C4-2B (cell line): ENCODE measurements around the gene FOXF1.

Experiments used
- ZFX ChIP-seq: fragments of 450-650 bp; IDR thresholded peaks from 2 replicates; pipeline ENCODE4 v1.6.1; 2017
- TF ChIP-seq, protein P1 (sequence below): fragments of 450-650 bp; conservative IDR thresholded peaks from 2 replicates; pipeline ENCODE4 v1.5.1; 2017; ENCODE audit warnings: mild to moderate bottlenecking

DNA sequence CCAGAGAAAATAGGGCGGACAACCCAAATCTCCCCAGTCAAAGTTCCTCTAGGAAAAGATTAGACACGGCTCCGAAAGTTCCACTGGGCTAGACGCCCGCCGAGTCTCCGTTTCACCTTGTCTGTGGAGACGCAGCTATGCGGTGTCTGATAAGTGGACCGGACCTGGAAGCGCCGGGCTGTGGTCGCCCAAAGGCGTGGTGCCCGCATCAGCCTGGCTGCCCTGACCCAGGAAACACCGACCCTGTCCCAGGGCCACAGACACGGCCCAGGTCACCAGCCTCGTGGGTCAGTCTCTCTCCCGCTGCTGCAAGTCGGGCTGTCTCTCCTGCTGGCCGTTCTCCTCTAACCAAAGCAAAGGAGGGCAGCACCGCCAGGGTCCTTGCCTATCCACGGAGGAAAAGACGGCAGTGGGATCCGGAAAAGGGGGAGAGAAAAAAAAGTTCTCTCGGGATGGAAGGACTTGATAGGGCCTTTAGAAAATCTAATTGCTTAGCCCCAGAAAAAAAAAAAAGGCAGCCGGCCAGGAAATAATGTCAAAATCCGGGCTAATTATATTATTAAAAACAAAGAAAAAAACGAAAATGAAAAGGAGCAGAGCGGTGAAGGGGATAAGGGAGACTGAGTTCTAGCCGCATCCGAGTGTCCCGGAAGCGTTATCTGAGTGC lies 13.9 kb upstream of the FOXF1 start:
- TF ChIP-seq, protein P1, sequence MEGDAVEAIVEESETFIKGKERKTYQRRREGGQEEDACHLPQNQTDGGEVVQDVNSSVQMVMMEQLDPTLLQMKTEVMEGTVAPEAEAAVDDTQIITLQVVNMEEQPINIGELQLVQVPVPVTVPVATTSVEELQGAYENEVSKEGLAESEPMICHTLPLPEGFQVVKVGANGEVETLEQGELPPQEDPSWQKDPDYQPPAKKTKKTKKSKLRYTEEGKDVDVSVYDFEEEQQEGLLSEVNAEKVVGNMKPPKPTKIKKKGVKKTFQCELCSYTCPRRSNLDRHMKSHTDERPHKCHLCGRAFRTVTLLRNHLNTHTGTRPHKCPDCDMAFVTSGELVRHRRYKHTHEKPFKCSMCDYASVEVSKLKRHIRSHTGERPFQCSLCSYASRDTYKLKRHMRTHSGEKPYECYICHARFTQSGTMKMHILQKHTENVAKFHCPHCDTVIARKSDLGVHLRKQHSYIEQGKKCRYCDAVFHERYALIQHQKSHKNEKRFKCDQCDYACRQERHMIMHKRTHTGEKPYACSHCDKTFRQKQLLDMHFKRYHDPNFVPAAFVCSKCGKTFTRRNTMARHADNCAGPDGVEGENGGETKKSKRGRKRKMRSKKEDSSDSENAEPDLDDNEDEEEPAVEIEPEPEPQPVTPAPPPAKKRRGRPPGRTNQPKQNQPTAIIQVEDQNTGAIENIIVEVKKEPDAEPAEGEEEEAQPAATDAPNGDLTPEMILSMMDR, result no peak
- TF ChIP-seq ZFX, result no peak
